ENCODE results near the gene NRXN3. TPM values are rescaled to one million over a fixed set of nuclear protein-coding genes. Genes with fewer than 3 reads are reported as not detected.

The NRXN3 gene
- total and polyA plus RNA-seq, 2 of the 13 experiments (the other 11 are each of a cell fraction or from before 2014, with no cell fraction given), result 0.03 TPM; not detected in 1

GRCh38 chr14:79730196-79730595, 1560.0 kb downstream of the NRXN3 start (continued):
- TF ChIP-seq E2F5 (CRISPR knock-in tag; conservative IDR thresholded peaks at IDR 0.05) (no peak), DDIT3 (CRISPR knock-in tag; IDR thresholded peaks at IDR 0.05) (no peak), TFAP4 (IDR thresholded peaks at IDR 0.05; ENCODE audit: borderline replicate concordance, low read depth) (no peak), SNRNP70 (IDR thresholded peaks at IDR 0.05; ENCODE audit: low read depth, low read length) (no peak), DR1 (CRISPR knock-in tag; IDR thresholded peaks at IDR 0.05) (no peak), ZNF564 (CRISPR knock-in tag; IDR thresholded peaks at IDR 0.05) (no peak), ZNF644 (CRISPR knock-in tag; IDR thresholded peaks at IDR 0.05; ENCODE audit: low read depth) (no peak), ZNF414 (CRISPR knock-in tag; IDR thresholded peaks at IDR 0.05) (no peak), PHB2 (IDR thresholded peaks at IDR 0.05; ENCODE audit: partially characterized antibody) (no peak), TSC22D2 (CRISPR knock-in tag; IDR thresholded peaks at IDR 0.05; ENCODE audit: borderline replicate concordance) (no peak)

GRCh38 chr14:79730953-79731352, 1560.8 kb downstream of the NRXN3 start:
- intact Hi-C loops (cut with micrococcal nuclease; ENCODE audit: unreplicated experiment), result no loop called here
- Histone ChIP-seq H4K20me1 (ENCODE audit: insufficient read depth, low read length) (no peaks in the 10 kb centered on the region), H3K36me3 (replicated peaks in 1 of 2; ENCODE audit: control insufficient read depth in 1 of 2, insufficient read depth in 2 of 2, low read length in 2 of 2) (no peaks in the 10 kb centered on the region), H3K27me3 (ENCODE audit: control insufficient read depth in 1 of 2, insufficient read depth in 2 of 2, low read length in 2 of 2) (no peaks in the 10 kb centered on the region), H3K9me3 (ENCODE audit: low read length) (peaks cover 84% of the 10 kb centered on the region), H3K79me2 (ENCODE audit: insufficient read depth, low read length) (no peaks in the 10 kb centered on the region), H3K27ac (ENCODE audit: extremely low read length, insufficient read depth, low read length) (no peak overlapping the region), H3K4me3 (replicated peaks in 1 of 3; ENCODE audit: insufficient read depth in 1 of 3, low read depth in 2 of 3, low read length in 3 of 3) (no peak overlapping the region), H3K9ac (ENCODE audit: insufficient read depth, low read depth, low read length) (no peak overlapping the region), H3K4me1 (ENCODE audit: insufficient read depth, low read length) (no peaks in the 10 kb centered on the region), H3K4me2 (ENCODE audit: low read depth, low read length) (no peak overlapping the region), H2AFZ (ENCODE audit: low read length) (no peak overlapping the region)
- no peak for FAIRE-seq
- DNase-seq (ENCODE audit: low spot score), result no peak
- no peak for ATAC-seq
- 47% methylated on average over 5 of the region's 5 CpGs for WGBS (ENCODE audit: low lambda C conversion rate)
- ChIA-PET POLR2A (no interaction called here), CTCF (ENCODE audit: low intra/inter-chr PET ratio, low total read pairs) (no interaction called here)
- no peak for TF ChIP-seq RCOR2 (CRISPR knock-in tag; IDR thresholded peaks at IDR 0.05)
- no peak for TF ChIP-seq GATAD1 (CRISPR knock-in tag; IDR thresholded peaks at IDR 0.05)
- no peak for TF ChIP-seq EP300 (IDR thresholded peaks at IDR 0.05; ENCODE audit: low read depth in 2 of 2, low read length in 2 of 2)
- TF ChIP-seq EP300 (CRISPR knock-in tag; IDR thresholded peaks at IDR 0.05; ENCODE audit: borderline replicate concordance), result no peak
- in situ Hi-C loops (cut with HindIII; ENCODE audit: extremely low pct_ligation_motif_present, low pct_unique_long_range_greater_than_20kb), result no loop called here
- no TSS peak for BruUV-seq (replicated peaks)

Data from HepG2 (cell line).